ENCODE data around the gene DHX35.

Gene DHX35

GRCh38 chr20:39049684-39050554 is 87.8 kb downstream of the DHX35 start (continued):
- TF ChIP-seq BCL6B (tag by site-specific recombination; IDR thresholded peaks at IDR 0.05) (no peak), KLF7 (tag by site-specific recombination; IDR thresholded peaks at IDR 0.05; ENCODE audit: borderline replicate concordance) (no peak), ZNF488 (tag by site-specific recombination; IDR thresholded peaks at IDR 0.05) (no peak), ZNF626 (tag by site-specific recombination; IDR thresholded peaks at IDR 0.05) (no peak), IKZF3 (tag by site-specific recombination; IDR thresholded peaks at IDR 0.05) (peak; percentile 58; the same call in 1 of the 2 replicates), GLI4 (tag by site-specific recombination; IDR thresholded peaks at IDR 0.05) (no peak), CTCF (tag by site-specific recombination; IDR thresholded peaks at IDR 0.05) (peak; percentile 99), TSHZ1 (tag by site-specific recombination; IDR thresholded peaks at IDR 0.05; ENCODE audit: borderline replicate concordance) (no peak), ZBTB11 (tag by site-specific recombination; conservative IDR thresholded peaks at IDR 0.05; ENCODE audit: low read depth) (peak; percentile 89)

GRCh38 chr20:39050555-39050902 is 88.4 kb downstream of the DHX35 start:
- ChIA-PET POLR2A (no interaction called here), CTCF (interaction anchor here (0.6 to 7.2 kb wide), 30 partner anchors 9 to 945 kb away, joined by 3 to 83 read pairs (median 6); partner anchors contain the start of gene FAM83D)
- H3K27ac ChIP-seq (ENCODE audit: extremely low read depth, low read depth, low read length), result no peak overlapping the region
- TF ChIP-seq ZNF548 (tag by site-specific recombination; IDR thresholded peaks at IDR 0.05) (no peak), ZNF580 (tag by site-specific recombination; IDR thresholded peaks at IDR 0.05) (no peak), ZNF692 (tag by site-specific recombination; IDR thresholded peaks at IDR 0.05) (no peak), ZBTB44 (tag by site-specific recombination; IDR thresholded peaks at IDR 0.05) (no peak), ZNF248 (tag by site-specific recombination; IDR thresholded peaks at IDR 0.05) (no peak), ZBTB11 (tag by site-specific recombination; conservative IDR thresholded peaks at IDR 0.05; ENCODE audit: low read depth) (no peak), ZBTB17 (tag by site-specific recombination; IDR thresholded peaks at IDR 0.05) (no peak)

More at GRCh38 chr20:39050555-39050902, 88.4 kb downstream of the DHX35 start:
- H3K4me3 ChIP-seq (ENCODE audit: low read depth, low read length), result peak overlapping the region; percentile 67; the same call in 1 of the 2 replicates
- H3K4me1 ChIP-seq (ENCODE audit: control insufficient read depth, insufficient read depth, low read length), result no peaks in the 10 kb centered on the region
- no peaks in the 10 kb centered on the region for H3K9me3 ChIP-seq (ENCODE audit: control insufficient read depth, insufficient read depth, low read depth, low read length)
- no peaks in the 10 kb centered on the region for H3K36me3 ChIP-seq (ENCODE audit: control insufficient read depth in 2 of 2, insufficient read depth in 1 of 2, low read length in 2 of 2)

Measured in HEK293 (cell line).